Caki2 (cell line): ENCODE measurements around the gene MAST4. TPM values are rescaled to one million over a fixed set of nuclear protein-coding genes. Genes with fewer than 3 reads are reported as not detected.

ENCODE experiments used
- DNase-seq: peaks from one replicate; pipeline ENCODE4 v3.0.0-alpha.2; 2015; ENCODE audit warnings: low read depth
- in situ Hi-C: cut with HindIII; loops from 2 replicates; pipeline ENCODE4 v1.10.0; 2016; ENCODE audit warnings: low sequenced_read_pairs, low pct_unique_long_range_greater_than_20kb, mixed read lengths
- total RNA-seq: library from RNA; depleted of rRNA; stranded (reverse); fragments of >200 nt; shearing (Covaris generic); gene quantifications from 2 replicates; pipeline ENCODE4 v1.2.3, GENCODE V29; 2014; ENCODE audit warnings: low replicate concordance

The MAST4 gene
- total RNA-seq, 1 experiment from 2014 or later: not detected

DNA sequence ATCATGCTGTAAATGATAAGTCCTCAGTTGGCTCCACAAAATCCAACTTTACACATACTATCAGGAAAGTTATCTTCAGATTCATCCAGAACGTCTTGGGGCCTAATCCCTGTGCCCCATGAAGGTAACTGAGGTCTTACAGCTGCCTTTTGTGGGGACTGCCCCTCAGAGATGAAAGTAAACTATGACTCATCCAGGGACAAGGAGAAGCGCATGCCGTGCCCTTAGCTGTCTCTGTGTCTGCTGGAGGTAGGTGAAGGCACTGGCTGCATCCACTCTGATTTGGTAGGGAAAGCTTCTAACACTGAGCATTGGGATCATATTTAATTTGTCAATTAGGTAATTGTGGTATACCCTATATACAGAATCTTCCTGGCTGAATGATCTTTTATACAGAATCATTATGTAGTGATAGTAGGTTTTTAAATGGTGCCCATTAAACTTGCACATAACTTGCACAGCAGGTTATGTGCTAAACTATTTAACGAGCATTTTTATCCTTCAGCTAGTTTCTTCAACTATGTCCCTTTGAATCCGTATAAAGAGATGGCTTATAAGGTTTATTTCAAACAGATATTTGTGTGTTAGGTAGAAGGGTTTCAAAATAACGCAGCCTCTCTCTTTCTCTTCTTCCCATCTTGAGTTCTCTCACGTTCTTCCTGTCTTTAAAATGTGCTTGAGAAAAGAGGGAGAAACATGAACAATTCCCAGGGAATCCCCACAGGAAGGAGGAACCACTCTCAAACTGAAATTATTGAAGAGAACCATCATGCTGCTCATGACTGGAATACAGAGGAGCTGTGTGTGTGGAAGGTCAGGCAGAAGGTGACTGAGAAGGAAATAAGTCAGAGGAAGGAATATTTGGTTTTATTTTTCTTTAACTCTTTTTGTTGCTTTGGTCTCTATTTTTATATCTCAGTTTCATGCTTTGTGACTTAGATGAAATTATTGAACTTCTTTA lies 349.5 kb downstream of the MAST4 start:
- no peak for DNase-seq
- in situ Hi-C loops: no loop called here

DNA sequence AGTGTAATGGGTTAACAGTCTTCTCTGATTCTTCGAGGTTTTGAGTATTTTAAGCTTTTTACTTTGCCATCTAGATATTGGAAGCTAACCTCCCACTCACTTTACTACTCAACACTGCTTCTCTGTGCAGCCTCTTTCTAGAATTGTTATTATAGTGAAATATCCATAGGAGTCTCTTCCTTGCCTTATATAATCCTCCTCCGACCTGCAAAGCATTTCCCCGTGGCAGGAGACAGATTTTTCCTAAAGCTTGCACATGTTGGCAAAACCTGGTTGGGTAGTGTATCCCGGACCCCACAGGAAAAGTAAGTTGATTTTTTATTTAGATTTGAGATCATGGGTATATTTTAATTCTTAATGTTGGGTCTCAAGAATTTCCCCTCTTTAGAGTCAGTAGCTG lies 351.3 kb downstream of the MAST4 start:
- no peak for DNase-seq
- in situ Hi-C loops: no loop called here

DNA sequence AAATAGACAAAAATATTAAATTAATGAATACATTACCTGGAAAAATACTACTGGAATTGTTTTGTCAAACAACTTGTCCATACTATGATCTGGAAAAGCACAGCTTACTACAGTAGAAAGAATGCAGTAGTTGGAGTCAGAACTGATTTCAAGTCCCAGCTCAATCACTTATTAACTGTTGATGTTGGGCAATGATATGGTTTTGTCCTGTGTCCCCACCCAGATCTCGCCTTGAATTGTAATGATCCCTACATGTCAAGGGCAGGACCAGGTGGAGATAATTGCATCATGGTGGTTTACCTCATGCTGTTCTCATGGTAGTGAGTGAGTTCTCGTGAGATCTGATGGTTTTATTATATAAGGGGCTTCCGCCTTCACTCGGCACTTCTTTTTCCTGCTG lies 352.9 kb downstream of the MAST4 start:
- DNase-seq: no peak
- in situ Hi-C loops: no loop called here

DNA sequence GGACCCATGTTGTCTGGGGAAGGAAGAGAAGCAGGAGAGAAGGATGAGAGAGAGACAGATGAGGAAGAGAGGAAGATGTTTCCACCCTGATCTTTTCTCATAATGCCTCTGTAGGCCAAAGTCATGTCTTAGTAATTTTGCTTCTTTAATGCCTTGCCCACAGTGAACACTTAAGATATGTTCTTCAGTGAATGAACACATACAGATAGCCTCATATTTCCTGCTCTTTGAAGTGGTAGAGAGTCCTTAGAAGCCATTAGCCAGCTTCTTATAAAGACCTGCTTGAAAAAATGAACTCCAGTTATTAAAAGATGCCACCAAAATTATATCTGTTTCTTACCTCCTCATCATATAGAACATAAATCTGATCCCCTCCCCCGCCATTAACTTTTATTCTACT lies 356.0 kb downstream of the MAST4 start:
- in situ Hi-C loops: no loop called here
- DNase-seq: no peak

DNA sequence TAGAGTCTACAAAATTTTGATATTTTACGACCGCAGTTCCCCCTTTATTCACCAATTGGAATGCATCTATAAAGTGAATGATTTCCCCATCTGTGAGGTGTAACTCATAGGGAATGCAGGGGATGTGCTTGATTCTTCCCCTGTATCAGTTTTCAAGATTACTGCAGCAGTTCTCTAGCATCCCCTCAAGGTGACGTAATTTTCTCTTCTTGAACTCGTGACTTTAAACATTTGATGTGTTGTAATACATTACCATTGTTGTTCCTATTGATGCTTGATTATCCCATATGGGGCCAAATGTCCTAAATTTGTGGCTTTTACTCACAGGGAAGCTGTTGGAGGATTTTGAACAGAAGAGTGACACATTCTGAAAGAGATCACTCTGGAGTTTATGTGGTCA lies 360.2 kb downstream of the MAST4 start:
- in situ Hi-C loops: no loop called here
- DNase-seq: no peak

DNA sequence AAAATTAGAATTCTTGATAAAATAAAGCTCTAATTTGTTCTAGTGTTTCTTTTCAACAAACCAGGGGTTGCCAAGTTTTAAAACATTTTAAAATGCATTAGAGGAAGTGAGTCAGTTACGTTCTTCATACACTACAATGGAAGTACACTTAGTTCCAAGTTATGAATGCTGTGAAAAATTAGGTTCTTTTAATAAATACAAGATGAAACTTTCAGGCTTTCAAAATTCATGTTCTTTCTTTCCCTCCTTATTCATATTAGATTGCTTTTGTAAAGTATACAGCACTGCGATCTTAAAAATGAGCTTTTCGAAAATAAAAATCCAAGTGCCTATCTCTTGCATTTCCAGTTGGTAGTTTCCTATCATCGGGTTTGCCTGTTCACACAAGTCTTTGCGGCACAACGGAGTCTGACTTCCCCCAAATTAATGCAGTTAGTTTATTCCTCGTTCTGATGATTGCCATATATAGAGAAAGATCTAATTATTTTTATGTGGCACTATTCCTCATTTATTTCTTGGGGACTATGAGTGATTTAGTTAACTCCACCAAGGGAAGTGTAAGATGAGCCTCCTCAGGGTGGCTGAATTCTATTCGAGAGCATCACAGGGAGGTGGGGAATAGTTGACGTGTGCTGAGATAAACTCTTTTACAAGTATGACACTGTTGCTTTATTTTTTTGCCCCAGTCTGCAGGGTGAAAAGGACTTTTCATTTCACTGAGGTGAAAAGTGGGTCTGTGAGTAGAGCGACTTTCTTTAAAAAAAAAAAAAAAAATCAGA lies 362.2 kb downstream of the MAST4 start:
- no peak for DNase-seq
- in situ Hi-C loops: no loop called here

GRCh38 chr5:66958980-66959641 lies 362.9 kb downstream of the MAST4 start:
- no peak for DNase-seq
- in situ Hi-C loops: no loop called here

DNA sequence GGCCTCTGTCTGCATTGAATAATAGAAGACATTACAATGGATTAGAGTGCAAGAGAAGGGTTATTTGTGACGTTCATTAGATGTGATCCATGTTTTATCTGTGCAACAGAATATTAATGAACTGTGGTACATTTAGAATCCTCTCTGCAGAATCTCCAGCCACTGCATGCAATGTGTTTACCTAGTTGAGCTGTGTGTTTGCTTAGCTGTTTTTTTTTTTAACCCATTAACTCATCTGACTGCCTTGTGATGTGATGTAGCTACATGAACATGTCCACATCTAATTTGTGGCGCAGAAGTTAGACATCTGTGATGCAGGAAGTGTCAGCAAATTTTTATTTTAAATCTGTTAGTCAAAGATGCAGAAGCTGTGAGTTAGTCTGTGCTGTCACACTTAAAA lies 363.5 kb downstream of the MAST4 start:
- no peak for DNase-seq
- in situ Hi-C loops: no loop called here

DNA sequence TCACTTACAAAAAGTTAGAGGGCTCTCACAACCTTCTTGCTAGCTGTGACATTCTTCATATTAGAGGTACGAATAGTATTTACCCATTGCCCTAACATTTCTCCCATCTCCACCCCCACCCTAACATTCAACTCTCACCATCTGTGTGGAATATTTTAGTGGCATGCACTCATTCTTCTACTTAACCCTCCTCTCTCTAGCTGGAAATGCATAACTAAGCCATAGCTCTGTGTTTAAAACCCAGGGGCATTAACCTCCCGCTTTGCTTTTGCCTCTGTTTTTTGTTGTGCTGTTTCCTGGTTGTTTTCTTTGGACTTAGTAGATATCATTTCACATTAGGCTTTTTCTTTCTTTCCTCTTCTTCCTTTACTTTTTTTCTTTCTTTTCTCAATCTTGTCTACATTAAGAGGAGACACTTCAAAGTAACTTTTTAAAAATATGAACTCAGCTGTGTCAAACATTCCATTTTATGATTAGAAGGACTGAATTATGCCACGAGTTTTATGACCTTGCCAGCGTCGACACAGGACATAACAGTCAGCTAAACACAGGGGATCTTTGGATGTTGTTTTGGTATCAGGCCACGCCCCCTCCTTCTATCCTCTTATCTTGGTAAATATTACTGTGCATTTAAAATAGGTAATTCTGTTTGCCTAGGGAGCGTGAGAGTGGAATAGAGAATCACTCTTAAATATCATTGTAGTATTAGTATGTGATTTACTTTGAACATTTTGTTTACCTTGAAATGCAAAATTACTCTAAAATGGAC lies 364.4 kb downstream of the MAST4 start:
- no peak for DNase-seq
- in situ Hi-C loops: no loop called here

DNA sequence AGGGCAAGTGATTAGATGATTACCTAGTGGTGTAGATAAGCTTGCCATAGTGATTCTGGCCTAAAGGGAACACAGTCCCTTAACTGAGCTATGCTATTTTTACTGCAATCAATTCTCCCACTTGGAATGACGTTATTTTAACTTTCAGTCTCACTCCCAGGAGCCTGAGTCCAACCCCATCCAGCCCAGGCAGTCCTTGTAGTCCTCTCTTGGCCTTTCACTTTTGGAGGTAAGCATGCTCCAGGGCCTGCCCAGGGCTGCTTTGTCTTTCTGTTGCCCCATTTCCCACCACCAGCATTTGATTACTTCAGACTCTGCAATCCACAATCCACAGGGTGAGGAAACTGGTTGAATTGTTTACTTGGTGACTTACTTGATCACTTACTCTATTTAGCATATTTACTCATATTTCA lies 367.4 kb downstream of the MAST4 start:
- no peak for DNase-seq
- in situ Hi-C loops: no loop called here

- in situ Hi-C loops: no loop called here
- DNase-seq: no peak
Observed at GRCh38 chr5:66966439-66966838, 370.2 kb downstream of the MAST4 start.

- DNase-seq: no peak
- in situ Hi-C loops: no loop called here
Observed at GRCh38 chr5:66967102-66967501, 370.9 kb downstream of the MAST4 start.

- in situ Hi-C loops: no loop called here
- DNase-seq: no peak
Observed at GRCh38 chr5:66967826-66968262, 371.7 kb downstream of the MAST4 start.

- DNase-seq: no peak
- in situ Hi-C loops: no loop called here
Observed at GRCh38 chr5:66969484-66969883, 373.3 kb downstream of the MAST4 start.

DNA sequence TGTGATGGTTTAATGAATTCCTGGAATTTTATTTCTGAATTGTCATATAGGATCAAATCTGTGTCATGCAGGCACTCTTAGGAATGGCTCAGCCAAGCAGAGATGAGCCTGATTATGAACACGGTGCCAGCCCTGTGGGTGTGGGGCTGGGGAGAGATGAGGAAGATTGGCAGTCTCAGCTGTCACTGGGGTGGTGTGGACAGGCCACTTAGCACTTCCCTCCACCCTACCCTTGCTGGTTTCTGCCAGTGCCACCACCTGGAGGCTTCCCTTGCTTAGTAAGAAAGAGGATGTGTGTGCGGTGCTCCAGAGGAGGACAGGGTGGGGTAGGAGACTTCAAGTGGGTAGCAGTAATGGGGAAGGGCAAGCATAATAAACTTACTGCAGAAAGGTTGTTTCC lies 373.8 kb downstream of the MAST4 start:
- no peak for DNase-seq
- in situ Hi-C loops: no loop called here

- no peak for DNase-seq
- in situ Hi-C loops: no loop called here
Observed at GRCh38 chr5:66972004-66972403, 375.8 kb downstream of the MAST4 start.

- in situ Hi-C loops: no loop called here
- no peak for DNase-seq
Observed at GRCh38 chr5:66974256-66974655, 378.1 kb downstream of the MAST4 start.

GRCh38 chr5:66976108-66976507 lies 379.9 kb downstream of the MAST4 start:
- DNase-seq: no peak
- in situ Hi-C loops: no loop called here
